HepG2 (cell line): Measurements from ENCODE around the gene CYP17A1. TPM values are rescaled to one million over a fixed set of nuclear protein-coding genes. Genes with fewer than 3 reads are reported as not detected.
A peak's percentile ranks its signal among the peaks of the same experiment; 100 is the strongest.

Experiments used
- CREM ChIP-seq, 2 experiments: sonication (generic) in 1 of 2; formaldehyde crosslinking in 1 of 2; IDR thresholded peaks; 2 replicates each; pipeline versions ENCODE4 v1.4.0 to v1.6.1; 2016 to 2020; ENCODE audit warnings: antibody characterized with exemption in 1 of 2, mild to moderate bottlenecking in 1 of 2, missing genetic modification reagents in 1 of 2
- FOSL1 ChIP-seq: sonication (generic); formaldehyde crosslinking; IDR thresholded peaks from 2 replicates; pipeline ENCODE4 v1.9.0; 2021; ENCODE audit warnings: missing genetic modification reagents, borderline replicate concordance
- HNRNPK ChIP-seq: fragments of 200-400 bp; formaldehyde crosslinking; IDR thresholded peaks from 2 replicates; pipeline ENCODE4 v1.6.1; 2018; ENCODE audit warnings: low read length, low read depth, moderate library complexity, mild to moderate bottlenecking; ENCODE audit not compliant: poor library complexity, severe bottlenecking
- KMT2B ChIP-seq: IDR thresholded peaks from 2 replicates; pipeline ENCODE4 v1.6.1; 2016; ENCODE audit warnings: missing genetic modification reagents, missing compliant biosample characterization
- MAFG ChIP-seq: sonication (generic); formaldehyde crosslinking; IDR thresholded peaks from 2 replicates; pipeline ENCODE4 v1.5.1; 2020; ENCODE audit warnings: mild to moderate bottlenecking, missing genetic modification reagents
- NR2C2 ChIP-seq: sonication (generic); formaldehyde crosslinking; IDR thresholded peaks from 2 replicates; pipeline ENCODE4 v1.4.0; 2020; ENCODE audit warnings: missing genetic modification reagents, mild to moderate bottlenecking, moderate library complexity, borderline replicate concordance
- PBX2 ChIP-seq: IDR thresholded peaks from 2 replicates; pipeline ENCODE4 v1.6.1; 2016; ENCODE audit warnings: control low read depth
- REST ChIP-seq, 2 experiments: IDR thresholded peaks; 2 replicates each; pipeline ENCODE4 v1.6.1; 2011 to 2012; ENCODE audit warnings: low read length in 2 of 2, borderline replicate concordance in 1 of 2, low read depth in 1 of 2, mild to moderate bottlenecking in 1 of 2, moderate library complexity in 1 of 2
- SIX1 ChIP-seq: sonication (generic); formaldehyde crosslinking; IDR thresholded peaks from 2 replicates; pipeline ENCODE4 v1.4.0; 2020; ENCODE audit warnings: missing genetic modification reagents, borderline replicate concordance
- ZFP37 ChIP-seq: sonication (generic); formaldehyde crosslinking; IDR thresholded peaks from 2 replicates; pipeline ENCODE4 v1.4.0; 2020; ENCODE audit warnings: missing genetic modification reagents, borderline replicate concordance
- ZNF230 ChIP-seq: sonication (generic); formaldehyde crosslinking; IDR thresholded peaks from 2 replicates; pipeline ENCODE4 v1.4.0; 2020; ENCODE audit warnings: mild to moderate bottlenecking, missing genetic modification reagents
- ZNF326 ChIP-seq: sonication (generic); formaldehyde crosslinking; IDR thresholded peaks from 2 replicates; pipeline ENCODE4 v1.4.0; 2020; ENCODE audit warnings: missing genetic modification reagents, borderline replicate concordance
- ZNF501 ChIP-seq: sonication (generic); formaldehyde crosslinking; IDR thresholded peaks from 2 replicates; pipeline ENCODE4 v1.5.1; 2020; ENCODE audit warnings: mild to moderate bottlenecking, moderate library complexity, missing genetic modification reagents
- ZNF773 ChIP-seq: sonication (generic); formaldehyde crosslinking; IDR thresholded peaks from 2 replicates; pipeline ENCODE4 v1.4.0; 2020; ENCODE audit warnings: missing genetic modification reagents, borderline replicate concordance
- ZNF775 ChIP-seq: sonication (generic); formaldehyde crosslinking; IDR thresholded peaks from 2 replicates; pipeline ENCODE4 v1.4.0; 2020; ENCODE audit warnings: missing genetic modification reagents, mild to moderate bottlenecking, moderate library complexity, borderline replicate concordance
- polyA plus RNA-seq, 8 experiments: library from polyadenylated mRNA; depleted of rRNA in 3 of 8; stranded (reverse) in 7 of 8; unstranded in 1 of 8; fragments of >200 nt; fragmentation: Illumina TruSeq in 4 of 8; extraction: Trizol in 4 of 8; gene quantifications; 2 replicates each; pipeline versions ENCODE4 v1.2.1 to v1.2.3, GENCODE V29; 2011 to 2016; ENCODE audit warnings: low read depth in 4 of 8, missing spikeins in 1 of 8, mixed read lengths in 1 of 8; ENCODE audit not compliant: insufficient read depth in 1 of 8
- total RNA-seq, 5 experiments: library from RNA; depleted of rRNA; stranded (reverse); fragments of >200 nt; fragmentation: Illumina TruSeq; extraction: Trizol; gene quantifications; 2 replicates each; pipeline ENCODE4 v1.2.3, GENCODE V29; 2016; ENCODE audit warnings: low read depth in 1 of 5
- TF ChIP-seq, protein P1 (sequence below): sonication (generic); formaldehyde crosslinking; IDR thresholded peaks from 2 replicates; pipeline ENCODE4 v1.8.1; 2023; ENCODE audit warnings: mild to moderate bottlenecking, missing genetic modification reagents
- TF ChIP-seq, protein P2 (sequence below): IDR thresholded peaks from 2 replicates; pipeline ENCODE4 v1.6.1; 2012; ENCODE audit warnings: inconsistent platforms

CYP17A1 gene
- total and polyA plus RNA-seq, 2 of the 13 experiments (the other 11 are each of a cell fraction or from before 2014, with no cell fraction given): 0.13 to 1.1 TPM

DNA sequence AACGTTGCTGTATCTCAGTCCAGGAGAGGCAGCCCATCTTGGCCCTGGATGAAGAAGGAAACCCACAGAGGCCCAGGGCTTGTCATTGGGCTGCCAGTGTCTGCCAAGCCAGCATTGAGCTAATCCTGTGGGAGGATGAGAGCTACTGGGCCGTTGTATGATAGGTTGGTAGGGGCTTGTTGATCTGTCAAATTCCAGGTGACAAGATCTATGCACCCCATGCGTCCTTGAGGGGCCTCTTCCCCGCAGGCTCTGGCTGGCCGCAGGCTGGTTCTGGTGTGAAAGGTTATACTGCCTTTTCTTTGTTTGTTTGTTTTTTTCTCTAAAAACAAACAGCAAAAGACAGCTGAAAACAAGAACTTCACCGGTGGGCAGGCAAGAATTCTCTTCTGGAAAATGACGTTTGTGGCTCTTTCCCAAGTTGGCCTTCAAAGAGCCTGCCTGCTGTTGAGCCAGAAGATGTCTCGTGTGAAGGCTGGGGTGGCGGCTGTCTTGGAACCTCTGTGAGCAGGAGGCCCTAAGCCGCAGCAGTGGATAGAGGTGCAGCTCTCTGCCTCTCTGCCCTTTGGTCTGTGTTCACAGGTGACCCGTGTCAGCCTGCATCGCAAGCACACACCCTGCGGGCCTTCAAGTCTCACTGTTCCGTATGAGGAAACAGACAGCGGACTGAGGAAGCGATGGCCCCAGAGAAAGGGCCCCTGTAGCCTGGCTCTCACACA is 23.3 kb downstream of the CYP17A1 start (continued):
- TF ChIP-seq, protein P1, sequence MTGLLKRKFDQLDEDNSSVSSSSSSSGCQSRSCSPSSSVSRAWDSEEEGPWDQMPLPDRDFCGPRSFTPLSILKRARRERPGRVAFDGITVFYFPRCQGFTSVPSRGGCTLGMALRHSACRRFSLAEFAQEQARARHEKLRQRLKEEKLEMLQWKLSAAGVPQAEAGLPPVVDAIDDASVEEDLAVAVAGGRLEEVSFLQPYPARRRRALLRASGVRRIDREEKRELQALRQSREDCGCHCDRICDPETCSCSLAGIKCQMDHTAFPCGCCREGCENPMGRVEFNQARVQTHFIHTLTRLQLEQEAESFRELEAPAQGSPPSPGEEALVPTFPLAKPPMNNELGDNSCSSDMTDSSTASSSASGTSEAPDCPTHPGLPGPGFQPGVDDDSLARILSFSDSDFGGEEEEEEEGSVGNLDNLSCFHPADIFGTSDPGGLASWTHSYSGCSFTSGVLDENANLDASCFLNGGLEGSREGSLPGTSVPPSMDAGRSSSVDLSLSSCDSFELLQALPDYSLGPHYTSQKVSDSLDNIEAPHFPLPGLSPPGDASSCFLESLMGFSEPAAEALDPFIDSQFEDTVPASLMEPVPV (CRISPR knock-in tag): no peak; the same call in 1 of the 2 replicates
- TF ChIP-seq FOSL1 (CRISPR knock-in tag) (no peak), ZNF773 (CRISPR knock-in tag) (no peak), KMT2B (CRISPR knock-in tag) (0 out of 2 replicates have a peak, but pooled peaks have one; percentile 45), HNRNPK (no peak), ZNF501 (CRISPR knock-in tag) (0 out of 2 replicates have a peak, but pooled peaks have one; percentile 42), ZNF775 (CRISPR knock-in tag) (no peak), SIX1 (CRISPR knock-in tag) (no peak), ZNF230 (CRISPR knock-in tag) (0 out of 2 replicates have a peak, but pooled peaks have one; percentile 52), ZNF326 (CRISPR knock-in tag) (no peak), CREM (IDR thresholded peaks at IDR 0.05) (peak; percentile 11; the same call in 1 of the 2 replicates), CREM (CRISPR knock-in tag; IDR thresholded peaks at IDR 0.05) (no peak), REST (IDR thresholded peaks at IDR 0.05; ENCODE audit: borderline replicate concordance in 1 of 2, low read depth in 1 of 2, low read length in 2 of 2) (no peak), MAFG (CRISPR knock-in tag) (no peak), NR2C2 (0 out of 2 replicates have a peak, but pooled peaks have one; percentile 34), ZFP37 (CRISPR knock-in tag) (peak; percentile 11; the same call in 1 of the 2 replicates), PBX2 (CRISPR knock-in tag) (peak; percentile 48; the same call in 1 of the 2 replicates)
- TF ChIP-seq, protein P2, sequence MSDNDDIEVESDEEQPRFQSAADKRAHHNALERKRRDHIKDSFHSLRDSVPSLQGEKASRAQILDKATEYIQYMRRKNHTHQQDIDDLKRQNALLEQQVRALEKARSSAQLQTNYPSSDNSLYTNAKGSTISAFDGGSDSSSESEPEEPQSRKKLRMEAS: peak; percentile 65
